Measurements from ENCODE around the gene FBXW8. TPM values are rescaled to one million over a fixed set of nuclear protein-coding genes. Genes with fewer than 3 reads are reported as not detected.

The FBXW8 gene
- total RNA-seq, 3 donors from 2014 or later (not counting 1 experiment from before 2014, with no cell fraction given): 11.5 to 16.0 (median 13.5) TPM

DNA sequence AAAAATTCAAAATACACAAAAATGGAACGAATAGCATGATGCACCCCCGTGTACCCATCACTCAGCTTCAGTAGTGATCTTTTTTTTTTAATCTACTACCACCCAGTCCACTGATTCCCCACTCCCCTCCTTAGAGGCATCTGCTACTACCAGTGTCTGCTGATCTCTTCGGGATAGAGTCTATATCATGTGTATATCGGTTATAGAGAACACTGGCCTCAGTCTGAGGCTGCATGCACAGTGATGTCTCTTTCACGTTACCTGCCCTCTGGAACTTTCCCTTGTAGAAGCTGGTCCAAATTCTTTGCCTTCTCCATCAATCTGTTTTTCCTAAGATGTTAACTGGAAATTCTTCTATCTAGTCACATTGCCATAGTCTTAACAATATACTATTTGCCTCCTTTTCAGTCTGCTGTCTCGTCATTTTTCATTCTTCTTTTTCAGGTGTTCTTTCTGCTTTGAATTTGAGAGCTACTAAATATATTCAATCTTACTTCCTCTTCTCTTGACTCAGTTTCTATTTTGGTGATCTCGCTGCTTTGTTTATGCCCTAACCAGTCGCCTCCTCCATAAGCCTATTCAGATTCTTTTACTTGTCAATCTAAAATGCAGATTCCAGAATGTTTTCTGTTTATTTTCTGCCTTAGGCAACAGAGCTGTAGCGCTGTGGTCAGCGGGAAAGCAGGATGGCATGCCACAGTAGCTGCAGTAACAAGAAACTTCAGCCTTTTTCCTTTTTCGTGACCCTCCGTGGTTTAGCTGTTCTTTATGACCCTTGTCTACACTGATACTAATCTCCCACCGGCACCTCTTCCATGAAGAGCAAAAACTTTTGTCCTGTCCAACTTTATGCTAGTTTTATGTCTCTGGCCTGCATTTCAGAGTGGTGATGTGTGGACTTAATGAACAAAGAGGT is 67.0 kb downstream of the FBXW8 start:
- no peak for DNase-seq
- H3K4me1 Mint-ChIP-seq: peaks cover 0 to 6% of the 10 kb centered on the region in 2 donors
- Histone ChIP-seq H3K27ac (ENCODE audit: low read length) (no peak overlapping the region), H3K27me3 (ENCODE audit: control insufficient read depth, insufficient read depth, low read length) (no peaks in the 10 kb centered on the region), H3K4me1 (ENCODE audit: control insufficient read depth, insufficient read depth, low read length) (no peaks in the 10 kb centered on the region), H3K36me3 (ENCODE audit: control insufficient read depth, insufficient read depth, low read length) (peaks cover 5% of the 10 kb centered on the region), H3K4me3 (ENCODE audit: low read length) (no peak overlapping the region), H3K9me3 (ENCODE audit: control insufficient read depth, insufficient read depth, low read length) (no peaks in the 10 kb centered on the region)
- intact Hi-C loops (cut with micrococcal nuclease): no loop called here
- TF ChIP-seq, protein P1, sequence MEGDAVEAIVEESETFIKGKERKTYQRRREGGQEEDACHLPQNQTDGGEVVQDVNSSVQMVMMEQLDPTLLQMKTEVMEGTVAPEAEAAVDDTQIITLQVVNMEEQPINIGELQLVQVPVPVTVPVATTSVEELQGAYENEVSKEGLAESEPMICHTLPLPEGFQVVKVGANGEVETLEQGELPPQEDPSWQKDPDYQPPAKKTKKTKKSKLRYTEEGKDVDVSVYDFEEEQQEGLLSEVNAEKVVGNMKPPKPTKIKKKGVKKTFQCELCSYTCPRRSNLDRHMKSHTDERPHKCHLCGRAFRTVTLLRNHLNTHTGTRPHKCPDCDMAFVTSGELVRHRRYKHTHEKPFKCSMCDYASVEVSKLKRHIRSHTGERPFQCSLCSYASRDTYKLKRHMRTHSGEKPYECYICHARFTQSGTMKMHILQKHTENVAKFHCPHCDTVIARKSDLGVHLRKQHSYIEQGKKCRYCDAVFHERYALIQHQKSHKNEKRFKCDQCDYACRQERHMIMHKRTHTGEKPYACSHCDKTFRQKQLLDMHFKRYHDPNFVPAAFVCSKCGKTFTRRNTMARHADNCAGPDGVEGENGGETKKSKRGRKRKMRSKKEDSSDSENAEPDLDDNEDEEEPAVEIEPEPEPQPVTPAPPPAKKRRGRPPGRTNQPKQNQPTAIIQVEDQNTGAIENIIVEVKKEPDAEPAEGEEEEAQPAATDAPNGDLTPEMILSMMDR (IDR thresholded peaks at IDR 0.05): no peak
- no peak overlapping the region for H3K4me3 Mint-ChIP-seq
- H3K9me3 Mint-ChIP-seq: no peaks in the 10 kb centered on the region
- H3K27me3 Mint-ChIP-seq (ENCODE audit: low read depth in 2 of 2): no peaks in the 10 kb centered on the region
- 88% methylated on average over 13 of the region's 13 CpGs for WGBS (ENCODE audit: insufficient coverage)
- H3K27ac Mint-ChIP-seq: no peak overlapping the region
- no peak for ATAC-seq
- H3K36me3 Mint-ChIP-seq: peaks cover 14% of the 10 kb centered on the region

GRCh38 chr12:116978791-116979508 is 68.2 kb downstream of the FBXW8 start:
- Histone ChIP-seq H3K27me3 (ENCODE audit: control insufficient read depth, insufficient read depth, low read length) (no peaks in the 10 kb centered on the region), H3K36me3 (ENCODE audit: control insufficient read depth, insufficient read depth, low read length) (no peaks in the 10 kb centered on the region), H3K4me3 (ENCODE audit: low read length) (no peak overlapping the region), H3K27ac (ENCODE audit: low read length) (no peak overlapping the region), H3K9me3 (ENCODE audit: control insufficient read depth, insufficient read depth, low read length) (no peaks in the 10 kb centered on the region), H3K4me1 (ENCODE audit: control insufficient read depth, insufficient read depth, low read length) (no peaks in the 10 kb centered on the region)
- H3K27ac Mint-ChIP-seq: no peak overlapping the region
- DNase-seq: no peak
- TF ChIP-seq, protein P1 (IDR thresholded peaks at IDR 0.05): no peak
- intact Hi-C loops (cut with micrococcal nuclease): no loop called here
- no peak for ATAC-seq
- H3K36me3 Mint-ChIP-seq: peaks cover 5% of the 10 kb centered on the region
- H3K4me1 Mint-ChIP-seq: peaks cover 0 to 6% of the 10 kb centered on the region in 2 donors
- WGBS (ENCODE audit: insufficient coverage): 93% methylated on average over 7 of the region's 7 CpGs
- H3K9me3 Mint-ChIP-seq: no peaks in the 10 kb centered on the region
- no peaks in the 10 kb centered on the region for H3K27me3 Mint-ChIP-seq (ENCODE audit: low read depth in 2 of 2)
- no peak overlapping the region for H3K4me3 Mint-ChIP-seq

GRCh38 chr12:116980083-116980482 is 69.3 kb downstream of the FBXW8 start:
- intact Hi-C loops (cut with micrococcal nuclease): no loop called here
- Mint-ChIP-seq H3K4me3 (no peak overlapping the region), H3K27ac (no peak overlapping the region), H3K36me3 (peaks cover 5% of the 10 kb centered on the region), H3K27me3 (ENCODE audit: low read depth in 2 of 2) (no peaks in the 10 kb centered on the region), H3K9me3 (no peaks in the 10 kb centered on the region), H3K4me1 (peaks cover 0 to 6% of the 10 kb centered on the region in 2 donors)
- no peaks in the 10 kb centered on the region for H3K27me3 ChIP-seq (ENCODE audit: control insufficient read depth, insufficient read depth, low read length)
- WGBS (ENCODE audit: insufficient coverage): 100% methylated on average over 1 of the region's 1 CpG
- no peak overlapping the region for H3K27ac ChIP-seq (ENCODE audit: low read length)
- H3K4me3 ChIP-seq (ENCODE audit: low read length): no peak overlapping the region
- TF ChIP-seq, protein P1 (IDR thresholded peaks at IDR 0.05): no peak
- H3K4me1 ChIP-seq (ENCODE audit: control insufficient read depth, insufficient read depth, low read length): no peaks in the 10 kb centered on the region
- no peak for DNase-seq
- ATAC-seq: no peak
- H3K36me3 ChIP-seq (ENCODE audit: control insufficient read depth, insufficient read depth, low read length): no peaks in the 10 kb centered on the region
- no peaks in the 10 kb centered on the region for H3K9me3 ChIP-seq (ENCODE audit: control insufficient read depth, insufficient read depth, low read length)
